IPS-20b (cell line): ENCODE results near the gene ROR1.

Experiments
- H3K27ac ChIP-seq: one replicate; pipeline ENCODE4 v1.5.1; 2013; ENCODE audit warnings: low read length
- H3K27me3 ChIP-seq: 2 replicates; pipeline ENCODE4 v1.6.1; 2013; ENCODE audit warnings: mild to moderate bottlenecking, low read length, inconsistent platforms; ENCODE audit not compliant: insufficient read depth
- H3K36me3 ChIP-seq: 2 replicates; pipeline ENCODE4 v1.6.1; 2013; ENCODE audit warnings: low read depth, mild to moderate bottlenecking, inconsistent platforms, low read length, moderate library complexity; ENCODE audit not compliant: insufficient read depth
- H3K4me1 ChIP-seq: 2 replicates; pipeline ENCODE4 v1.6.1; 2013; ENCODE audit warnings: mild to moderate bottlenecking, control low read depth, inconsistent platforms, low read length, moderate library complexity; ENCODE audit not compliant: insufficient read depth
- H3K4me3 ChIP-seq: 2 replicates; pipeline ENCODE4 v1.5.1; 2013; ENCODE audit warnings: mild to moderate bottlenecking, low read length, inconsistent platforms
- H3K9ac ChIP-seq: 2 replicates; pipeline ENCODE4 v1.6.1; 2013; ENCODE audit warnings: low read depth, mild to moderate bottlenecking, inconsistent platforms, low read length, moderate library complexity
- H3K9me3 ChIP-seq: 2 replicates; pipeline ENCODE4 v1.6.1; 2013; ENCODE audit warnings: mild to moderate bottlenecking, low read depth, low read length, inconsistent platforms; ENCODE audit not compliant: insufficient read depth

Gene ROR1

DNA sequence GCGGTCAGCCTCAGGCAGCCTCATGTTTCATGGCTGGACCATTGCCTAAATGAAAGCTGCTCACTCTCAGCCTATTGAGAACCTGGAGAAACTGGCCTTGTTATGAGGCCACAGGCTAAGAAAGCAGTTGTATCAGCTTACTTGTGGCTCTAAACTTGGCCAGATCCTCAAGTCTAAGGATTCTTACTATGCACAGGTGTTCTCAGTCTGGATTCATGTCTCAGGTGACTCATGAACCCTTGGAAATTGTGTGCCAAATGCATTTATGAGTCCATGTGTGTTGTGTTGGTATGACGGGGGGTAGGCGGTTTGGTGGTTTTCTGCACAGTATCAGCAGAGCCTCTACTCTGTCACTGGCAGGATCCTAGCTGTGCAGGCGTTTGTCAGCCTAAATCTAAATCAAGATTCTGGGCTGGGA, 90.4 kb downstream of the ROR1 start:
- Histone ChIP-seq H3K27ac (no peak overlapping the region), H3K9ac (no peak overlapping the region)

DNA sequence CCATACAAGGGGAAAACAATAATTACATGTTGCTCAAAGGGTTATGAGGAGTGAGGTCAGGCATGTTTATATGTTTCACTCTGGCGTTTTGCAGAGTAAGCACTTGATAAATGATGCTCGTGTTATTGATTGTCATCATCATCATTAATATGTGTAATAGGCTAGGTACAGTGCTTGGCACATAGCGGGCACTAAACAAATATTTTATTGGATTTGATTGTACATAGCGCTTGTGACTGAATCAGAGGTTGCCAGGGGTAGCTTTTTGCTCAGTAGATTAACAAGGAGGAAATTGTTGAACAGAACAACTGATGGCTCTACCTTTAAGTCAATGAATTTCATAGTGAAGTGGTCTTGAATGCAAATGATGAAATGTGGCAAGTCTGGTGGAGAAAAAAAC, 91.7 kb downstream of the ROR1 start:
- no peak overlapping the region for H3K4me3 ChIP-seq
- no peak overlapping the region for H3K9ac ChIP-seq
- no peaks in the 10 kb centered on the region for H3K36me3 ChIP-seq
- no peaks in the 10 kb centered on the region for H3K27me3 ChIP-seq
- H3K27ac ChIP-seq, result no peak overlapping the region
- no peaks in the 10 kb centered on the region for H3K9me3 ChIP-seq
- H3K4me1 ChIP-seq, result peaks cover 7% of the 10 kb centered on the region; the same call in 1 of the 2 replicates

More for the DNA sequence above, 90.4 kb downstream of the ROR1 start:
- Histone ChIP-seq H3K36me3 (no peaks in the 10 kb centered on the region), H3K27me3 (no peaks in the 10 kb centered on the region), H3K4me1 (peaks cover 7% of the 10 kb centered on the region; the same call in 1 of the 2 replicates), H3K4me3 (no peak overlapping the region), H3K9me3 (no peaks in the 10 kb centered on the region)

DNA sequence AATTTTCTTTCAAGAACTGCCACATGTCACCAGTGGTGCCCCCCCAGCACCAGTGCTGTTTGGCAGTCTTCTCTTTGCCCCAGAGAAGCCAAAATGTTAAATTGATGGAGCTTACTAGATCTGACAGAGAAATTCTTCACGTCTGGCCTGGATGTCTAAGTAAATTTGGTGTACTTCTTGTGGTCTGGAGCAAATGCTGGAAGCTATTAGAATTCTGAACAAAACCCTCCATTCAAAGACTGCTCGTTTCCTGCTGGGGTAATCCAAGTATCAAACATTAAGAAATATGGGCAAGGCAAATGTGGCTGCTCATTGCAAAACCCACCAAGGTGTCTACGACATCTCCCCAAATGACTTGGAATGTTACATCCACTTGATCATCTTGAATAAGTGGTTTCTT, 92.3 kb downstream of the ROR1 start:
- Histone ChIP-seq H3K36me3 (no peaks in the 10 kb centered on the region), H3K27ac (no peak overlapping the region), H3K4me1 (peaks cover 7% of the 10 kb centered on the region; the same call in 1 of the 2 replicates), H3K9me3 (no peaks in the 10 kb centered on the region), H3K4me3 (no peak overlapping the region), H3K27me3 (no peaks in the 10 kb centered on the region), H3K9ac (no peak overlapping the region)

DNA sequence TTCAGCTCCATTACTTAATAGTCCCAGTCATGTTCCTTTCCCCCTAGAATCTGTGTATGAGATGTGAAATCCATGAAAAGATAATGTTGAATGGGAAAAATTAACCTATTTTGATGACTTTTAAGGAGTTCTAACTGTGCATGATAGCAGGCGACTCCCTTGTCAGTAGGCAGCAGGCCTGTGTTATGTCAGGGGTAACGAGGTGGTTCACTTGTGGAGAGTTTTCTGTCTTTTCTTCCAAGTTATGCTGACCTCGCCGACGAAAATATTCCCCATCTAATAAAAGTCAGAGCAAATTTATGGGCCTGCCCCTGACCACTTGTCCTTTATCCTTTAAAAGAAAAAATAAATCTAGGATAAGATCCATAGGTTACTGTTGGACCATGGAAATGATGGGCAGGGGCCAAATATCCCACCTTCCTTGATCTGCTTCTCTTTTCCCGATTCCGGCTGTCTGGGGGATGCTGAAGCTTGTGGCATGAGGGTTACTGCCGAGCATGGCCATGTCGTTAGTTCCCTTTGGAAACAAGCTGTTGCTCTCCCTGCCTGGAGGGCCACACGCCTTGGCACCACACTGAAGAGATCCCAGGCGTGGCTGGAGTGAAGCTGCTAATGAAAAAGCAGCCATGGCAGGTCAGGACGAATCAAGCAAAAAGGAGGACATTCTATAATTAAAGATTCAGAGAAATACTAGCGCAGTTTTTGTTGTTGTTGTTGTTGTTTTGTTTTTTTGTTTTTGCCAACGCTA, 93.8 kb downstream of the ROR1 start:
- no peak overlapping the region for H3K9ac ChIP-seq
- H3K36me3 ChIP-seq, result no peaks in the 10 kb centered on the region
- H3K27me3 ChIP-seq, result no peaks in the 10 kb centered on the region
- H3K27ac ChIP-seq, result no peak overlapping the region
- H3K4me1 ChIP-seq, result peaks cover 14% of the 10 kb centered on the region; the same call in 1 of the 2 replicates
- no peaks in the 10 kb centered on the region for H3K9me3 ChIP-seq
- H3K4me3 ChIP-seq, result no peak overlapping the region

DNA sequence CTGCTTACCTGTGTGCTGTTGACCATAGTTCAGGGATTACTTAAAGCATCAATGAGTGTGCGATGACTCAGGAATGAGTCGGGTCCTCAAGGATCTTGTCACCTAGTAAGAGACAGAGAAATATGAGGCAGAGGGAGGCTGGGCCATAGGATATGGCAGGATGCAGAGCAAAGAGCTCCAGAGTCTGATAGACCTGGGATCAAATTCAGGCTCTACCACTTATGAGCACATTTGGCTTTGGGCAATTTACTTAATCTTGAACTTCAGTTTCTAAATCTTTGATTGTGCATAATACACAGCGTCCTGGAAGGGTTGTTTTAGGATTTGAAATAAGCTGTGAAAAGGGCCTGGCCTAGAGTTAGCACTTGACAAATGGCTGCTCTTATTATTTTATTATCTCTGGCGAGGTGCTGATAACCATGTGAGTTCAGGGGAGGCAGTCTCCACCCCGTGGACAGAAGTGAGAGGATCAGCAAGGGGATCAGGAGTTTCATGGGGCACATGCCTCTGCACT, 94.5 kb downstream of the ROR1 start:
- Histone ChIP-seq H3K9ac (no peak overlapping the region), H3K4me3 (no peak overlapping the region), H3K4me1 (peaks cover 21% of the 10 kb centered on the region; the same call in 1 of the 2 replicates), H3K36me3 (no peaks in the 10 kb centered on the region), H3K9me3 (no peaks in the 10 kb centered on the region), H3K27me3 (no peaks in the 10 kb centered on the region), H3K27ac (no peak overlapping the region)

DNA sequence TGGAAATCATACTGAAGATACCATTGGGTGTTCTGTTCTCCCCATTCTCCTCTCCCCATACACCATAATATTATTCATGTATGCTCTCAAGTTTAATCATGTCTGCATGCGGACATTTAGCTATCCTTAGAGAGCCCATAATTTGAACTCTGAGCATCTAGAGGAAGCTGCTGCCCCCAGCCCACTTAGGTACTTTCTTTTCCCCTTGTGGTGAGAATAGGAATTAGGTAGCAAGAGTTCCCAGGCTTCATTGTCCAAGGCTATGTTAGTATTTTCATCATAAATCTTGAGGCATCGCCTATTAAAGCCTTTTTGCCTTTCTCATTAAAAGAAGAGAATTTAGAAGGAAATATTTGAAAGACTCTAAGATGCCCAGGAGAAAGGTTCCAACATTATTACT, 96.3 kb downstream of the ROR1 start:
- Histone ChIP-seq H3K27ac (no peak overlapping the region), H3K9ac (no peak overlapping the region), H3K4me3 (no peak overlapping the region), H3K36me3 (no peaks in the 10 kb centered on the region), H3K27me3 (no peaks in the 10 kb centered on the region), H3K9me3 (no peaks in the 10 kb centered on the region), H3K4me1 (peaks cover 24% of the 10 kb centered on the region; the same call in 1 of the 2 replicates)

DNA sequence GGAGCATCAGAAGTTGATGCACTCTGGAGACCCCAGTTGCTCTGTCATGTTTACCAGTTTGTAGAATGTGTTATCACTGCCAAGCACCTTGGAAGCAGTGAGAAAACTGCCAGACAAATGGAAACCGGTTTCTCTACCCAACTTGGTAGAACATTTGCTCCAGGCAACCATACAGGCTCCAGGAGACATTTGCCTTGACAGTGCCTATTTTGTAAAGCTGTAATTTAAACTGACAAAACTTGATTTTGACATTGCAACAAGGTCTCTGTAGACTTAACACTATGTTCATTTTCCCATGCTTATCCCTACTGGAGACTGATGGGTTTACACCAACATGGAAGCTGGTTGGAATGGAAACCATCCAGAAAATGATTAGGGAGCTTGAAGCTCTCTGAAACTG, 97.6 kb downstream of the ROR1 start:
- H3K9me3 ChIP-seq, result no peaks in the 10 kb centered on the region
- peaks cover 25% of the 10 kb centered on the region; the same call in 1 of the 2 replicates for H3K4me1 ChIP-seq
- no peak overlapping the region for H3K4me3 ChIP-seq
- H3K9ac ChIP-seq, result no peak overlapping the region
- no peaks in the 10 kb centered on the region for H3K27me3 ChIP-seq
- H3K27ac ChIP-seq, result no peak overlapping the region
- no peaks in the 10 kb centered on the region for H3K36me3 ChIP-seq

DNA sequence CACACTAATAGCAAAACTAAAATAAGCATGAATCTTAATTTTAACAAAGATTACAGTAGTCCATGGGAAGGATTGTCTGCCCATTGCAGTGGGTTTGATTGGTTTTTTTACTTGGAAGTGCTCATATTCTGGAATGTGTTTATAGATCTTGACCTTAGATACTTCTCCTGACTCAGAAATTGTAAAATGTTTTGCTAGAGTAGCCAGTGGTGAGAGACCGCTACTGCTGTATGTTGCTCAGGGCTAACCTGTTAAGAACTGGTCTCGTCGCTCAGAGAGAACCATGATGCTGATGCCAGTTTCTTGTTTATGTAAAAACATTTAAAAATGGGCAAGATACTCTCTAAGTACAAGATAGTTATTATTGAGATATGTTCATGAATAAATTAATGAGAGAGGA, 99.9 kb downstream of the ROR1 start:
- no peak overlapping the region for H3K4me3 ChIP-seq
- no peaks in the 10 kb centered on the region for H3K9me3 ChIP-seq
- peaks cover 37% of the 10 kb centered on the region; the same call in 1 of the 2 replicates for H3K4me1 ChIP-seq
- H3K27ac ChIP-seq, result no peak overlapping the region
- no peaks in the 10 kb centered on the region for H3K36me3 ChIP-seq
- H3K27me3 ChIP-seq, result no peaks in the 10 kb centered on the region
- H3K9ac ChIP-seq, result no peak overlapping the region

DNA sequence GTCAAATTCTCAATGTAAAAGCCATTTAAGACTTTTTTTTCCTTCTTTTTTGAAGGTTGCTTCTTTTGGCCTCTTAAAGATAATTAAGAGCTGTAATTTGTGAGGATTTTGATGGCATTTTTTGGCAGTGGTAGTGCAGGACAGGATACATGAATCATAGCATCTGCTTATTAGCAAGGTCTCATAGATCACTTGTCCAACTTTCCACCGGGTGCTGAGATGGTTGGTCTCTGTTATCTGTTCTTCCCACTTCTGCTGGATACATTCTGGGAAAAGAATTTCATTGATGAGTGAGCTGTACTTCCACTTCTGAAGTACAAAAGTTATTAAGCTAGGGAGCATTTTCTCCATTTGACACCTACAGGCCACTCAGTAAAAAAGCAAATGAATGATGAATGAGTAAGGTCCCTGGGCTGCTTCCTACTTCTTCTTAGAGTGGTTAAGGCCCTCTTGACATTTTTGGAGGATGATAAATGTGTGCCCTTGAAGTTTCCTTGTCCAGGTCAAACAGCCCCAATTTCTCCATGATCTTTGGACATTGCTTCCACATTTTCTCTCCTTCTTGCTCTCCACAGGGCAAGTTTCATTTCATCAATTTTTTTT, 100.6 kb downstream of the ROR1 start:
- no peak overlapping the region for H3K4me3 ChIP-seq
- H3K36me3 ChIP-seq, result no peaks in the 10 kb centered on the region
- H3K9ac ChIP-seq, result no peak overlapping the region
- no peaks in the 10 kb centered on the region for H3K27me3 ChIP-seq
- no peaks in the 10 kb centered on the region for H3K9me3 ChIP-seq
- H3K27ac ChIP-seq, result no peak overlapping the region
- H3K4me1 ChIP-seq, result peaks cover 37% of the 10 kb centered on the region; the same call in 1 of the 2 replicates

DNA sequence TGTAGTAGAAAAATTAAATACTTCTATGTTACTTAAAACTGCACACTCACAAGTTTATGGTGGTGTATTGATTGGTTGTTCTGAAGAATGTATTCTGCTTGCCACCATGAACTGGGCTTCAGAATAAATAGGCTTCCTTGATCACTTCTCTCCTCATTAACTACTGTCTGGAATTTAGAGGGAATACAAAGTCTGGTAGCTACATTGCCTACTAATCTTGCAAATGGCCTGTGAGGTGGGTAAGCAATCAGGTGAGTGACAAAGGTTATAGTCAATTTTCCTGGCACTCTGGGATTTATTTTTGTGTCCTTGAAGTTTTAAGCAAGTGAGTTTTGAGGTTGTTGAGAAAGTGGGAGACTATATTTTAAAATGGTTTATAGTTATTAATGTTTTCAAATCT, 101.8 kb downstream of the ROR1 start:
- Histone ChIP-seq H3K9ac (no peak overlapping the region), H3K27me3 (no peaks in the 10 kb centered on the region), H3K9me3 (no peaks in the 10 kb centered on the region), H3K4me3 (no peak overlapping the region), H3K36me3 (no peaks in the 10 kb centered on the region), H3K27ac (no peak overlapping the region), H3K4me1 (peaks cover 37% of the 10 kb centered on the region; the same call in 1 of the 2 replicates)

DNA sequence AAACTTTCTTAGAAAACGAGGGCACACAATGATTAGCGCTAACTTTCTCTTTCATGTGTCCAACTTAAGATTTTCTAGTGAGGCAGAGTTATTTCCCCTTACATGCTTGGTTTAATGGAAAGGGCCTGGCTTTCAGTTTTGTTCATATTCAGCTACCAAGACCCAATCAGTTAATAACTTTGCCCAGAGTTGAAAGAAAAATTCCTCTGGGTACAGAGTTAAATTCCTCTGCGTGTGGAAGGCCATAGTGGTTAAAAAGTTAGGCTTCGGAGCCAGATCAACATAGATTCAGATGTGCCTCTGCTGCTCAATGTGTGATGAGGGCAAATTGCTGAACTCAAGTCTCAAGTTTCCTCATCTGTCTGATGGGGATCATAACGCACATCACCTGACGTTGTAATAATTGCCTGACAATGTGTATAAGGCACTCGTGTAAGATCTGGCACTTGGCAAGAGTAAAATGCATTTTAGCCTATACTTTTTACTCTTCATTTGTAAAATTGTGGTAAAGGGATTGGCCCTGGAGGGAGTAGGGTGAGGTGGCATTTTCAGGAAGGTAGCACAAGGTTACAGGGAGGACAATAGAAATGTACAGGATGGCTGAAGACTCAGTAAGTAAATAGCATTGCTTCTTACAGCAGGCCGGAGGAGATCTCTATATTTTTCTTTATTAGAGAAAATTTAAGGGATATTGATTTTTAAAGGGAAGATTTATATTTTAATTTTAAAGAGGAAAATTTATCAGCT, 103.4 kb downstream of the ROR1 start:
- H3K36me3 ChIP-seq, result no peaks in the 10 kb centered on the region
- H3K27ac ChIP-seq, result no peak overlapping the region
- H3K9me3 ChIP-seq, result no peaks in the 10 kb centered on the region
- no peak overlapping the region for H3K4me3 ChIP-seq
- H3K27me3 ChIP-seq, result no peaks in the 10 kb centered on the region
- H3K4me1 ChIP-seq, result peaks cover 33% of the 10 kb centered on the region; the same call in 1 of the 2 replicates
- no peak overlapping the region for H3K9ac ChIP-seq
